Measurements from ENCODE around the gene METTL16.

Gene METTL16

GRCh38 chr17:2406903-2407790 is 104.5 kb downstream of the METTL16 start:
- DNase-seq (ENCODE audit: low read depth) = peak; percentile 94
- H3K4me3 ChIP-seq (ENCODE audit: control insufficient read depth, low read depth, low read length) = no peak overlapping the region
- no peak for TF ChIP-seq CTCF (conservative IDR thresholded peaks at IDR 0.05; ENCODE audit: control insufficient read depth, insufficient read depth, low read depth, low read length)

- no peak for DNase-seq (ENCODE audit: low read depth)
- no peak overlapping the region for H3K4me3 ChIP-seq (ENCODE audit: control insufficient read depth, low read depth, low read length)
- no peak for TF ChIP-seq CTCF (conservative IDR thresholded peaks at IDR 0.05; ENCODE audit: control insufficient read depth, insufficient read depth, low read depth, low read length)
Observed at GRCh38 chr17:2406271-2406902, 105.3 kb downstream of the METTL16 start.

GRCh38 chr17:2405247-2405926 is 106.3 kb downstream of the METTL16 start:
- peak; percentile 97 for DNase-seq (ENCODE audit: low read depth)
- no peak overlapping the region for H3K4me3 ChIP-seq (ENCODE audit: control insufficient read depth, low read depth, low read length)
- TF ChIP-seq CTCF (conservative IDR thresholded peaks at IDR 0.05; ENCODE audit: control insufficient read depth, insufficient read depth, low read depth, low read length) = no peak

- no peak for DNase-seq (ENCODE audit: low read depth)
- H3K4me3 ChIP-seq (ENCODE audit: control insufficient read depth, low read depth, low read length) = no peak overlapping the region
- TF ChIP-seq CTCF (conservative IDR thresholded peaks at IDR 0.05; ENCODE audit: control insufficient read depth, insufficient read depth, low read depth, low read length) = no peak
Observed at GRCh38 chr17:2403044-2403443, 108.6 kb downstream of the METTL16 start.

GRCh38 chr17:2402544-2402943 is 109.1 kb downstream of the METTL16 start:
- TF ChIP-seq CTCF (conservative IDR thresholded peaks at IDR 0.05; ENCODE audit: control insufficient read depth, insufficient read depth, low read depth, low read length) = no peak
- peak overlapping the region; percentile 33 for H3K4me3 ChIP-seq (ENCODE audit: control insufficient read depth, low read depth, low read length)
- DNase-seq (ENCODE audit: low read depth) = no peak

GRCh38 chr17:2401426-2402221 is 110.1 kb downstream of the METTL16 start:
- peak overlapping the region; percentile 63 for H3K4me3 ChIP-seq (ENCODE audit: control insufficient read depth, low read depth, low read length)
- no peak for TF ChIP-seq CTCF (conservative IDR thresholded peaks at IDR 0.05; ENCODE audit: control insufficient read depth, insufficient read depth, low read depth, low read length)
- DNase-seq (ENCODE audit: low read depth) = peak; percentile 100
